MM.1S (cell line): ENCODE data around the gene MAEL.

ENCODE experiments used
- DNase-seq: peaks from one replicate; pipeline ENCODE4 v3.0.0-alpha.2; 2015
- H2AFZ ChIP-seq: fragments of 300-600 bp; sonication (generic); 2 replicates; pipeline ENCODE4 v1.6.0; 2016; ENCODE audit warnings: antibody characterized with exemption, low read length
- H3F3A ChIP-seq: fragments of 300-600 bp; sonication (generic); 2 replicates; pipeline ENCODE4 v1.6.1; 2016; ENCODE audit warnings: mild to moderate bottlenecking, antibody characterized with exemption, low read length, moderate library complexity, mixed read lengths; ENCODE audit not compliant: insufficient read depth
- H3K27ac ChIP-seq: fragments of 300-600 bp; sonication (generic); 2 replicates; pipeline ENCODE4 v1.5.1; 2016; ENCODE audit warnings: mild to moderate bottlenecking, low read length
- H3K27me3 ChIP-seq: fragments of 300-600 bp; sonication (generic); replicated peaks from 2 replicates; pipeline ENCODE4 v1.6.0; 2016; ENCODE audit warnings: low read length; ENCODE audit not compliant: insufficient read depth
- H3K36me3 ChIP-seq: fragments of 300-600 bp; sonication (generic); replicated peaks from 2 replicates; pipeline ENCODE4 v1.6.1; 2016; ENCODE audit warnings: mild to moderate bottlenecking, low read length, mixed read lengths; ENCODE audit not compliant: insufficient read depth
- H3K4me1 ChIP-seq: fragments of 300-600 bp; sonication (generic); 2 replicates; pipeline ENCODE4 v1.6.1; 2016; ENCODE audit warnings: low read length, mixed read lengths
- H3K4me2 ChIP-seq: fragments of 300-600 bp; sonication (generic); 2 replicates; pipeline ENCODE4 v1.6.0; 2016; ENCODE audit warnings: low read depth, low read length
- H3K4me3 ChIP-seq: fragments of 300-600 bp; sonication (generic); 2 replicates; pipeline ENCODE4 v1.5.1; 2016; ENCODE audit warnings: low read length, mixed read lengths
- H3K79me2 ChIP-seq: fragments of 300-600 bp; sonication (generic); 2 replicates; pipeline ENCODE4 v1.6.1; 2016; ENCODE audit warnings: mixed run types, low read length, mixed read lengths
- H3K9ac ChIP-seq: fragments of 300-600 bp; sonication (generic); 2 replicates; pipeline ENCODE4 v1.6.1; 2016; ENCODE audit warnings: low read length, mixed read lengths
- H3K9me2 ChIP-seq: fragments of 300-600 bp; sonication (generic); replicated peaks from 2 replicates; pipeline ENCODE4 v1.6.1; 2016; ENCODE audit warnings: mild to moderate bottlenecking, low read length, mixed read lengths; ENCODE audit not compliant: insufficient read depth
- H3K9me3 ChIP-seq: fragments of 300-600 bp; sonication (generic); replicated peaks from 2 replicates; pipeline ENCODE4 v1.6.1; 2016; ENCODE audit warnings: mild to moderate bottlenecking, low read length, mixed read lengths; ENCODE audit not compliant: insufficient read depth
- H4K20me1 ChIP-seq: fragments of 300-600 bp; sonication (generic); 2 replicates; pipeline ENCODE4 v1.6.1; 2016; ENCODE audit warnings: mild to moderate bottlenecking, low read length, moderate library complexity, mixed read lengths; ENCODE audit not compliant: insufficient read depth
- CTCF ChIP-seq: fragments of 300-600 bp; sonication (generic); IDR thresholded peaks from 2 replicates; pipeline ENCODE4 v1.5.1; 2016; ENCODE audit warnings: antibody characterized with exemption, low read length, mixed read lengths
- EZH2 ChIP-seq: fragments of 300-600 bp; sonication (generic); optimal IDR thresholded peaks from 2 replicates; pipeline ENCODE3; 2017; ENCODE audit warnings: low read depth, mild to moderate bottlenecking, antibody characterized with exemption, low read length, mixed read lengths
- EZH2phosphoT487 ChIP-seq: fragments of 300-600 bp; sonication (generic); IDR thresholded peaks from 2 replicates; pipeline ENCODE4 v1.6.1; 2018; ENCODE audit warnings: antibody characterized with exemption, low read length

Gene MAEL

GRCh38 chr1:166988974-166989515 lies at the start of gene MAEL:
Gene MAEL, plus strand, starts transcription at chr1:166989280. Its CDS starts 73 bp downstream, at chr1:166989353.
- H3K36me3 ChIP-seq: no peaks in the 10 kb centered on the region
- H3F3A ChIP-seq: no peaks in the 10 kb centered on the region
- no peak within 1 kb of the TSS for H3K4me2 ChIP-seq
- H4K20me1 ChIP-seq: no peaks in the 10 kb centered on the region
- no peak within 1 kb of the TSS for H2AFZ ChIP-seq
- H3K4me1 ChIP-seq: no peaks in the 10 kb centered on the region
- H3K4me3 ChIP-seq: no peak within 1 kb of the TSS
- no peak for DNase-seq
- H3K79me2 ChIP-seq: no peaks in the 10 kb centered on the region
- H3K9me2 ChIP-seq: no peaks in the 10 kb centered on the region
- TF ChIP-seq EZH2phosphoT487: no peak
- TF ChIP-seq EZH2: no peak
- no peak for TF ChIP-seq CTCF
- no peaks in the 10 kb centered on the region for H3K27me3 ChIP-seq
- no peak within 1 kb of the TSS for H3K9ac ChIP-seq
- no peak within 1 kb of the TSS for H3K27ac ChIP-seq
- H3K9me3 ChIP-seq: no peaks in the 10 kb centered on the region

GRCh38 chr1:166939741-166940375 lies 49.2 kb upstream of the MAEL start:
- H3K9ac ChIP-seq: no peak overlapping the region
- no peaks in the 10 kb centered on the region for H3K4me1 ChIP-seq
- H3K27ac ChIP-seq: no peak overlapping the region
- H3F3A ChIP-seq: no peaks in the 10 kb centered on the region
- no peaks in the 10 kb centered on the region for H3K27me3 ChIP-seq
- H4K20me1 ChIP-seq: no peaks in the 10 kb centered on the region
- H3K36me3 ChIP-seq: no peaks in the 10 kb centered on the region
- H2AFZ ChIP-seq: no peak overlapping the region
- H3K4me2 ChIP-seq: no peak overlapping the region
- TF ChIP-seq CTCF (no peak), EZH2 (no peak), EZH2phosphoT487 (no peak)
- H3K4me3 ChIP-seq: no peak overlapping the region
- H3K9me3 ChIP-seq: no peaks in the 10 kb centered on the region
- H3K9me2 ChIP-seq: no peaks in the 10 kb centered on the region
- no peak for DNase-seq
- no peaks in the 10 kb centered on the region for H3K79me2 ChIP-seq

GRCh38 chr1:166944186-166944967 lies 44.7 kb upstream of the MAEL start:
- Histone ChIP-seq H3K4me2 (no peak overlapping the region), H3K36me3 (no peaks in the 10 kb centered on the region)

More at GRCh38 chr1:166944186-166944967, 44.7 kb upstream of the MAEL start:
- Histone ChIP-seq H4K20me1 (no peaks in the 10 kb centered on the region), H3K79me2 (no peaks in the 10 kb centered on the region), H3K9me2 (no peaks in the 10 kb centered on the region), H3K27me3 (no peaks in the 10 kb centered on the region), H3F3A (no peaks in the 10 kb centered on the region), H3K9me3 (no peaks in the 10 kb centered on the region), H2AFZ (no peak overlapping the region), H3K4me1 (no peaks in the 10 kb centered on the region), H3K9ac (no peak overlapping the region), H3K4me3 (no peak overlapping the region), H3K27ac (no peak overlapping the region)
- no peak for TF ChIP-seq CTCF
- TF ChIP-seq EZH2: no peak
- TF ChIP-seq EZH2phosphoT487: no peak
- no peak for DNase-seq
